NOMO-1 (cell line): ENCODE results near the gene DPEP3.
A peak's percentile ranks its signal among the peaks of the same experiment; 100 is the strongest.
"Not testable (repeated sequence)": the region's sequence is repeated elsewhere in the genome, so short reads cannot be mapped to it uniquely, and the experiment has no call there.

Experiments
- DNase-seq, 2 experiments: peaks; one replicate each; lab custom pipeline; 2025; ENCODE audit not compliant: unreplicated experiment in 2 of 2; lab: John Stamatoyannopoulos, UW

DPEP3 gene

DNA sequence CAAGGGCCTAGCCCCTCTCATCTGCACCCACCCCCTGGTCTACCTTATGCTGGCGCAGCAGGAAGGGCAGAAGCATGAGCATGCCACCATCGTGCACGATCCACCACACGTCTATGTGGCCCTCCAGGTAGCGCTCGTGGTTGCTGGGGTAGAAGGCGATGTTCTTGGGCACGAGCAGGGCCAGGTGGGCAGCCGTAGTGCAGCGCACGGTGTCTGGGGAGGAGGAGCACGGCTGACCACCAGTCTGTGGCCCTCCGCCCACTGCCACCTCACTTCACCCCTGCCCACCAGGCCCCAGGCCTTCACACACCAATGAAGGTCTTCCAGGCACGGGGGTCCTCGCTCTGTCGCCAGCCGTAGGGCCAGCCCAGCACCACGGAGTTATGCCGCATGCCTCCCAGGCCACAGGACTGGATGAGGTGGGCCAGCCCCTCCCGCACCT is 34.1 kb downstream of the DPEP3 start:
- no peak for DNase-seq

GRCh38 chr16:67945392-67945933 is 34.8 kb downstream of the DPEP3 start:
- DNase-seq, result no peak

DNA sequence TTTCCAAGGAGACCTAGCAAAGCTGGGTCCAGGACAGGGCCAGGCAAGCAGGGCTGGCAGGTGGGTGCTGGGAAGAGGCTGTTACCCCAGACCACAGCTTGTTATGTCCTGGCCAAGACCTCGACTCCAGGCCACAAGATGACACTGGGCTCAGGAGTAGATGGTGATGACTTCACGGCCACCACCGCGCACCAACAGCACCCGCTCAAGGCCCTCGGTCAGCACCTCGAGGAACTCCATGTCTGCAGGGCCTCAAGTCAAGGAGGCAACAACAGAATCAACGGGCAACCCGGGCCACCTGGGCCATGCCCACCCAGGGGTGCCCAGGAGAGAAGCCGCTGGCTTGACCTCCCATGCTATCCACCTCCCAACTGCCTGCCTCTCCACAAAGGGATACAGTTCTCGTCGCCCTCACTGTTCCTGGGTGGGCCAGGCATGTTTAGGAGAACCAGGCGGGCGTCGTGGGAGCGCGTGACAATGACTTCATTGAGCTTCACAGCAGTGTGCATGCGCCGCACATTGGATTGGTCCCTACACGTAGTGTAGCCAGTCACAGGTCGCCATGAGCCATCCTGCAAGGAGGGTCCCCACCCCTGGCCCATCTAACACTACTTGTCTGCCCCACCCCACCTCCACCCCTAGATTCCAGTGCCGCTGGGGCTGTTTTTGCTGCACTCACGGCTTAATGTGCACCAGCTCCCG is 35.5 kb downstream of the DPEP3 start:
- no peak for DNase-seq

GRCh38 chr16:67943619-67944504 is 36.4 kb downstream of the DPEP3 start, which contains the start of gene LCAT:
LCAT (minus strand) TSS chr16:67944120; CDS start chr16:67944101, 19 bp downstream.
- peak; percentile 32 to 73 for DNase-seq

- no peak for DNase-seq
Observed at GRCh38 chr16:67943256-67943618, 37.1 kb downstream of the DPEP3 start.

GRCh38 chr16:67942510-67943255 is 37.6 kb downstream of the DPEP3 start:
- no peak for DNase-seq

GRCh38 chr16:67942200-67942509 is 38.1 kb downstream of the DPEP3 start:
- peak; percentile 11 to 17 for DNase-seq

GRCh38 chr16:67941469-67942199 is 38.7 kb downstream of the DPEP3 start:
- DNase-seq, result no peak

GRCh38 chr16:67940446-67941089 is 39.7 kb downstream of the DPEP3 start:
- no peak for DNase-seq

DNA sequence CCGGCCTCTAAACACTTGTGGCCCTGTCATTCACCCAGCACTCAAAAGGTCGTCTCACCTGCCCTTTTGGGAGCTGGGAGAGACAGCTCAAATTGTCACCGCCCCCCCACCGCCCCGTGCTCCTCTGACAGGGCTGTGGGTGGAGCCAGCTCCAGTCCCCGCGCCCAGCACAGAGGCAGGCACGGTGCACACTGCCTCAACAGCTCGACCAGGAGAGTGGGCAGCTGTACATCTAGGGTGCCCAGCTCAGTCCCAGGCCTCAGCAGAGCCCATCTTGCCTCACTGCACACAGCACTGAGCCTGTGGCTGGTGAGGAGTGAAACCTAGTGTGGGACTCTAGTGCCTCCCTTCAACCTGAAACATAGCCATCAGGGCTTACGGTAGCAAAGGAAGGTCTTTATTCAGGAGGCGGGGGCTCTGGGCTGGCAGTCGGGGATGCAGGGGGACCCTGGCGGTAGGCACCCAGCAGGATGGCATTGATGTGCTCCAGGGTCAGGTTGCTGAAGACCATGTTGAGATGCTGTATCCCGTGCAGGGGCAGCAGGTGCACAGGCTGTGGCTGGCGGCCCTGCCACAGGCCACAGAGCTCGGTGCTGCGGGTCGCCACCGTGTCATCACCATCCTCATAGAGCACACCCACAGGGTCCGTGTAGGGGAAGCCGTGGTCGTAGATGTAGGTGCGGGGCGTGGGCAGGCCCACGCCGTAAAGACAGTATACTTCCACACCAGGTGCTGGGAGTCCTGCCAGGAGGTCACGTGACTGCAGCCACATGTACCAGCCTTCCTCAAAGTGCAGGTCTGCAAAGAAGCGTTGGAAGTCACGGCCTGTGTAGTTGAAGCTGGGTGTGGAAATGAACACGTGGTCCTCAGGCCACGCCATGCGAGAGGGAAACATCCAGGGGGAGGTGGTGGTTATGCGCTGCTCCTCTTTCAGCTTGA is 40.5 kb downstream of the DPEP3 start:
- DNase-seq, result no peak

DNA sequence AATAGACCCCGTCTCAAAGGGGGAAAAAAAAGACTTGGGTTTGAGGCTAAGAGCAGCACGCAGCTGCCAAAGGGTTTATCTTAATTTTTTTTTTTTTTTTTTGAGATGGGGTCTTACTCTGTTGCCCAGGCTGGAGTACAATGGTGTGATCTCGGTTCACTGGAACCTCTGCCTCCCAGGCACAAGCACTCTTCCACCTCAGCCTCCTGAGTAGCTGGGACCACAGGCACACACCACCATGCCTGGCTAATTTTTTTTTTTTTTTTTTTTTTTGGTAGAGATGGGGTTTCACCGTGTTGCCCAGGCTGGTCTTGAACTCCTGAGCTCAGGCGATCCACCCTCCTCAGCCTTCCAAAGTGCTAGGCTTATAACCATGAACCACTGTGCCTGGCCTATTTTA is 42.6 kb downstream of the DPEP3 start:
- not testable (repeated sequence) for DNase-seq

- DNase-seq, result peak; percentile 94 to 98
Observed at GRCh38 chr16:67936880-67937605, 43.3 kb downstream of the DPEP3 start.

DNA sequence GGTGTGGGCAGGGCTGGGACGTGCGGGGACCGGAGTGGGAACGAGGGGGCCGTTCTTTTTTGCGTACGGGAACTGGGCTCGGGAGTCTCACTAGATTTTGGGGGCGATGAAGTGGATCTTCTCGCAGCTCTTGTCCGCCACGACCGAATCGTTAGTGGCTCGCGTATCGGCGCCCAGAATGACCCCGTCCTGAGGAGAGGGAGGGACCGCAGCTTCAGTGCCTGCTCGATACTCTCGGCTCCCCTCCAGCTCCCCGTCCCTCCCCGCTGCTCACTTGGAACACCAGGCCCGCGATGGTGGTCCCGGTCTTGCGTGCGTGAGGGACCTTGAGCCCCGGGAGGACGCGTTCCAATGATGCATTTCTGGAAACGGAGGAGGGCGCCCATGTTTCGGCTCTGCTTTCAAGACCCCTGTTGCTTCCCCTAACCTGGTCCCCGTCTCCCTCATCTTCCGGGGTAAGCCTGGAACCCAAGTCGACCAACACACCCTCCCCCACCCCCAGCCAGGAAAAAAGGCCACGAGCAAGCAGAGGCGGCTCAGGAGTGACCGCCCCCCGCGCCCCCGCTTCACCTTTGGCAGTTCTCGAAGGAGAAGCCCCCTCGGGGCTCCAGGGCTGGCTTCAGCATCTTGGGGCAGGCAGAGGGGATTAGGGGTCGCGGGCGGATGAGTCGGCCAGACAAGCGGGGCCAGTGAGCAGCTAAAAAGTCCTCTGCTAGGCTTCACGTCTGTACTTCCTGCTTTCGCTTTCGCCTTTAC is 44.0 kb downstream of the DPEP3 start, which contains the start of gene PSMB10:
Gene PSMB10, minus strand, starts transcription at position 727 of the 756 bp plus-strand sequence. Its CDS starts 101 bp downstream, at position 626.
- no peak for DNase-seq

- DNase-seq, result peak; percentile 95 to 96
Observed at GRCh38 chr16:67935402-67936123, 44.7 kb downstream of the DPEP3 start.

- no peak for DNase-seq
Observed at GRCh38 chr16:67935101-67935401, 45.2 kb downstream of the DPEP3 start.

- no peak for DNase-seq
Observed at GRCh38 chr16:67934306-67935100, 45.8 kb downstream of the DPEP3 start.
